Smooth muscle cell (in vitro differentiated cells): ENCODE data around the gene TRIM56. TPM values are rescaled to one million over a fixed set of nuclear protein-coding genes. Genes with fewer than 3 reads are reported as not detected.
"Not testable (repeated sequence)": the region's sequence is repeated elsewhere in the genome, so short reads cannot be mapped to it uniquely, and the experiment has no call there.

Source experiments
- DNase-seq: peaks from one replicate; lab custom pipeline; 2025; ENCODE audit not compliant: unreplicated experiment; lab: John Stamatoyannopoulos, UW
- H2AFZ ChIP-seq: fragments of 200-600 bp; sonication (generic); 2 replicates; pipeline ENCODE4 v1.6.0; 2016; ENCODE audit warnings: antibody characterized with exemption, low read depth, mild to moderate bottlenecking
- H3F3A ChIP-seq: fragments of 200-600 bp; sonication (generic); 2 replicates; pipeline ENCODE4 v1.6.0; 2017; ENCODE audit warnings: antibody characterized with exemption, low read depth
- H3K27ac ChIP-seq: fragments of 200-600 bp; sonication (generic); 2 replicates; pipeline ENCODE4 v1.5.1; 2016; ENCODE audit warnings: low read depth, mild to moderate bottlenecking
- H3K27me3 ChIP-seq: fragments of 200-600 bp; sonication (generic); 2 replicates; pipeline ENCODE4 v1.6.1; 2016; ENCODE audit warnings: low read depth, mild to moderate bottlenecking
- H3K36me3 ChIP-seq: fragments of 200-600 bp; sonication (generic); 2 replicates; pipeline ENCODE4 v1.5.1; 2016; ENCODE audit warnings: low read depth
- H3K4me1 ChIP-seq: fragments of 200-600 bp; sonication (generic); 2 replicates; pipeline ENCODE4 v1.5.1; 2016; ENCODE audit warnings: low read depth
- H3K4me2 ChIP-seq: fragments of 200-600 bp; sonication (generic); 2 replicates; pipeline ENCODE4 v1.6.0; 2016; ENCODE audit warnings: mild to moderate bottlenecking
- H3K4me3 ChIP-seq: fragments of 200-600 bp; sonication (generic); 2 replicates; pipeline ENCODE4 v1.5.1; 2016; ENCODE audit warnings: mild to moderate bottlenecking
- H3K79me2 ChIP-seq: fragments of 200-600 bp; sonication (generic); 2 replicates; pipeline ENCODE4 v1.6.0; 2016; ENCODE audit warnings: low read depth, mild to moderate bottlenecking
- H3K9ac ChIP-seq: fragments of 200-600 bp; sonication (generic); 2 replicates; pipeline ENCODE4 v1.6.0; 2016; ENCODE audit warnings: low read depth
- H3K9me3 ChIP-seq: fragments of 200-600 bp; sonication (generic); replicated peaks from 2 replicates; pipeline ENCODE4 v1.5.1; 2016; ENCODE audit warnings: low read depth
- H4K20me1 ChIP-seq: fragments of 200-600 bp; sonication (generic); 2 replicates; pipeline ENCODE4 v1.6.0; 2016; ENCODE audit warnings: low read depth
- CTCF ChIP-seq: fragments of 200-600 bp; sonication (generic); IDR thresholded peaks from 2 replicates; pipeline ENCODE4 v1.5.1; 2017; ENCODE audit warnings: borderline replicate concordance, mild to moderate bottlenecking, antibody characterized with exemption; ENCODE audit not compliant: insufficient read depth, poor library complexity, severe bottlenecking
- WGBS: methylation state at CpG from one replicate; pipeline ENCODE4 v1.1.7; 2016; ENCODE audit warnings: low lambda C conversion rate; 5-methylcytosine and 5-hydroxymethylcytosine counted together
- polyA plus RNA-seq: library from polyadenylated mRNA; unstranded; fragments of >200 nt; fragmentation: Nextera tagmentation; extraction: Ambion mirVana; gene quantifications from 2 replicates; pipeline ENCODE4 v1.2.1, GENCODE V29; 2016
- total RNA-seq: library from RNA; depleted of rRNA; stranded (reverse); fragments of >200 nt; gene quantifications from 2 replicates; pipeline ENCODE4 v1.2.3, GENCODE V29; 2014

The TRIM56 gene
- total and polyA plus RNA-seq, 2 experiments from 2014 or later: 2.5 to 11.2 TPM

- peak overlapping the region; percentile 100 for H3K27ac ChIP-seq
- H3K27me3 ChIP-seq: no peaks in the 10 kb centered on the region
- no peak overlapping the region for H2AFZ ChIP-seq
- peaks cover 6% of the 10 kb centered on the region for H3K36me3 ChIP-seq
- H4K20me1 ChIP-seq: peaks cover 62% of the 10 kb centered on the region
- H3K4me3 ChIP-seq: no peak overlapping the region
- peak overlapping the region; percentile 88 for H3K4me2 ChIP-seq
- no peaks in the 10 kb centered on the region for H3K9me3 ChIP-seq
- H3K9ac ChIP-seq: no peak overlapping the region
- WGBS: 97% methylated on average over 3 of the region's 3 CpGs
- TF ChIP-seq CTCF: no peak
- peaks cover 14% of the 10 kb centered on the region for H3K79me2 ChIP-seq
- peaks cover 69% of the 10 kb centered on the region for H3F3A ChIP-seq
- DNase-seq: no peak
- peaks cover 23% of the 10 kb centered on the region for H3K4me1 ChIP-seq
These were observed 44.4 kb downstream of the TRIM56 start for GRCh38 chr7:101129603-101130117.

- Histone ChIP-seq H3F3A (peaks cover 68% of the 10 kb centered on the region), H3K27ac (peak overlapping the region; percentile 93)
- H3K4me3 ChIP-seq: not testable (repeated sequence)
These were observed 47.6 kb downstream of the TRIM56 start for GRCh38 chr7:101132626-101133600.

GRCh38 chr7:101133621-101134398 is 48.5 kb downstream of the TRIM56 start:
- H4K20me1 ChIP-seq: peaks cover 44% of the 10 kb centered on the region
- peaks cover 60% of the 10 kb centered on the region for H3F3A ChIP-seq
- no peaks in the 10 kb centered on the region for H3K79me2 ChIP-seq
- 80% methylated on average over 15 of the region's 15 CpGs for WGBS
- no peak for TF ChIP-seq CTCF
- H3K36me3 ChIP-seq: peaks cover 6% of the 10 kb centered on the region
- H2AFZ ChIP-seq: no peak overlapping the region
- H3K9me3 ChIP-seq: no peaks in the 10 kb centered on the region
- H3K27me3 ChIP-seq: no peaks in the 10 kb centered on the region
- peaks cover 21% of the 10 kb centered on the region for H3K4me1 ChIP-seq
- H3K27ac ChIP-seq: peak overlapping the region; percentile 93
- DNase-seq: no peak
- no peak overlapping the region for H3K4me3 ChIP-seq
- peak overlapping the region; percentile 64 for H3K4me2 ChIP-seq
- H3K9ac ChIP-seq: no peak overlapping the region

More at GRCh38 chr7:101132626-101133600, 47.6 kb downstream of the TRIM56 start:
- WGBS: 85% methylated on average over 18 of the region's 18 CpGs
- not testable (repeated sequence) for H3K9ac ChIP-seq, H3K36me3 ChIP-seq, H3K27me3 ChIP-seq, H3K79me2 ChIP-seq, H2AFZ ChIP-seq, DNase-seq, H3K9me3 ChIP-seq
- H4K20me1 ChIP-seq: peaks cover 53% of the 10 kb centered on the region
- peak overlapping the region; percentile 64 for H3K4me2 ChIP-seq
- H3K4me1 ChIP-seq: peaks cover 20% of the 10 kb centered on the region

GRCh38 chr7:101134399-101134980 is 49.2 kb downstream of the TRIM56 start:
- no peak overlapping the region for H3K9ac ChIP-seq
- H3K27ac ChIP-seq: peak overlapping the region; percentile 93
- WGBS: 65% methylated on average over 6 of the region's 6 CpGs
- no peak for DNase-seq
- H3K36me3 ChIP-seq: peaks cover 6% of the 10 kb centered on the region
- H3K4me2 ChIP-seq: peak overlapping the region; percentile 64
- no peaks in the 10 kb centered on the region for H3K79me2 ChIP-seq
- TF ChIP-seq CTCF: no peak
- H3K27me3 ChIP-seq: no peaks in the 10 kb centered on the region
- no peaks in the 10 kb centered on the region for H3K9me3 ChIP-seq
- H3F3A ChIP-seq: peaks cover 65% of the 10 kb centered on the region
- H3K4me1 ChIP-seq: peaks cover 21% of the 10 kb centered on the region
- peaks cover 39% of the 10 kb centered on the region for H4K20me1 ChIP-seq
- no peak overlapping the region for H3K4me3 ChIP-seq
- no peak overlapping the region for H2AFZ ChIP-seq
